T-cell (primary cell): ENCODE results near the gene OGDH. TPM values are rescaled to one million over a fixed set of nuclear protein-coding genes. Genes with fewer than 3 reads are reported as not detected.
A peak's percentile ranks its signal among the peaks of the same experiment; 100 is the strongest.

Experiments used
- ATAC-seq, 4 experiments: fragments of 200-7000 bp in 3 of 4; fragments of 150-1000 bp in 1 of 4; cut with Tn5 transposase; replicated peaks in 1 of 4; 1 replicate in 3 of 4; 2 replicates in 1 of 4; pipeline ENCODE4 v1.10.0; 2021; ENCODE audit warnings: moderate library complexity in 3 of 4, mild to moderate bottlenecking in 2 of 4, moderate number of reproducible peaks in 1 of 4
- CTCF ChIA-PET, 2 donors: fragments of 300-600 bp; sonication (Branson Sonifier 250); formaldehyde crosslinking; loops; one replicate each; lab custom pipeline; 2022; ENCODE audit warnings: antibody characterized with exemption in 2 of 2; lab: Charles Lee
- POLR2A ChIA-PET, 2 donors: fragments of 300-600 bp; sonication (Branson Sonifier 250); formaldehyde crosslinking; loops; one replicate each; lab custom pipeline; 2022; ENCODE audit warnings: antibody characterized with exemption in 2 of 2; lab: Charles Lee
- DNase-seq, 35 experiments: peaks; one replicate each; pipeline versions ENCODE4 v3.0.0 to v3.0.0-alpha.2; 2013 to 2023
- H3K27ac ChIP-seq: one replicate; pipeline ENCODE4 v1.5.1; 2013; ENCODE audit warnings: low read length
- H3K27me3 ChIP-seq, 2 experiments: replicated peaks in 1 of 2; 1 replicate in 1 of 2; 2 replicates in 1 of 2; pipeline versions ENCODE4 v1.6.1 to v1.7.0; 2013; ENCODE audit warnings: low read length in 1 of 2, mixed read lengths in 1 of 2; ENCODE audit not compliant: control insufficient read depth in 2 of 2, insufficient read depth in 2 of 2; ENCODE audit errors: extremely low read depth in 1 of 2
- H3K36me3 ChIP-seq, 2 donors: 1 replicate in 1 of 2; 2 replicates in 1 of 2; pipeline versions ENCODE4 v1.6.1 to v1.7.0; 2013; ENCODE audit warnings: low read length in 1 of 2; ENCODE audit not compliant: control insufficient read depth in 2 of 2, insufficient read depth in 1 of 2; ENCODE audit errors: extremely low read depth in 1 of 2
- H3K4me1 ChIP-seq, 2 experiments: 1 replicate in 1 of 2; 2 replicates in 1 of 2; pipeline versions ENCODE4 v1.6.1 to v1.7.0; 2013; ENCODE audit warnings: low read length in 2 of 2, mixed read lengths in 1 of 2; ENCODE audit not compliant: insufficient read depth in 2 of 2, control insufficient read depth in 1 of 2; ENCODE audit errors: extremely low read depth in 1 of 2
- H3K4me3 ChIP-seq, 2 donors: 1 replicate in 1 of 2; 2 replicates in 1 of 2; pipeline versions ENCODE4 v1.5.1 to v1.7.0; 2013; ENCODE audit warnings: mild to moderate bottlenecking in 2 of 2, low read length in 1 of 2, moderate library complexity in 1 of 2; ENCODE audit not compliant: control insufficient read depth in 1 of 2; ENCODE audit errors: extremely low read depth in 1 of 2
- H3K9me3 ChIP-seq: 2 replicates; pipeline ENCODE4 v1.7.0; 2013
- H3K27ac Mint-ChIP-seq, 2 donors: one replicate each; pipeline ENCODE4 v1.8.0; 2020 to 2021; ENCODE audit warnings: mild to moderate bottlenecking in 2 of 2, mixed read lengths in 2 of 2
- H3K27me3 Mint-ChIP-seq, 2 donors: one replicate each; pipeline ENCODE4 v1.8.0; 2021 to 2022; ENCODE audit warnings: mixed read lengths in 2 of 2
- H3K36me3 Mint-ChIP-seq: one replicate; pipeline ENCODE4 v1.8.0; 2021; ENCODE audit warnings: mixed read lengths
- H3K4me1 Mint-ChIP-seq, 3 donors: one replicate each; pipeline ENCODE4 v1.8.0; 2020 to 2022; ENCODE audit warnings: mixed read lengths in 3 of 3, mild to moderate bottlenecking in 1 of 3
- H3K4me3 Mint-ChIP-seq, 3 donors: one replicate each; pipeline ENCODE4 v1.8.0; 2020 to 2022; ENCODE audit warnings: mild to moderate bottlenecking in 3 of 3, mixed read lengths in 3 of 3, moderate library complexity in 3 of 3
- H3K9me3 Mint-ChIP-seq, 3 donors: one replicate each; pipeline ENCODE4 v1.8.0; 2020 to 2022; ENCODE audit warnings: mixed read lengths in 3 of 3
- WGBS: methylation state at CpG from one replicate; pipeline ENCODE4 v1.1.5; 2013; ENCODE audit warnings: missing lambda C conversion rate; ENCODE audit not compliant: insufficient coverage; 5-methylcytosine and 5-hydroxymethylcytosine counted together
- total RNA-seq, 35 experiments: library from RNA in 6 of 35; stranded (reverse) in 6 of 35; fragments of 120-200 nt in 1 of 35; gene quantifications; one replicate each; pipeline versions ENCODE4 v1.2.1 to v1.2.4 and lab custom pipeline; 2013 to 2026

The OGDH gene
- total RNA-seq, 5 donors from 2014 or later (not counting 1 experiment from before 2014, with no cell fraction given), result 58.9 to 113 (median 108) TPM

DNA sequence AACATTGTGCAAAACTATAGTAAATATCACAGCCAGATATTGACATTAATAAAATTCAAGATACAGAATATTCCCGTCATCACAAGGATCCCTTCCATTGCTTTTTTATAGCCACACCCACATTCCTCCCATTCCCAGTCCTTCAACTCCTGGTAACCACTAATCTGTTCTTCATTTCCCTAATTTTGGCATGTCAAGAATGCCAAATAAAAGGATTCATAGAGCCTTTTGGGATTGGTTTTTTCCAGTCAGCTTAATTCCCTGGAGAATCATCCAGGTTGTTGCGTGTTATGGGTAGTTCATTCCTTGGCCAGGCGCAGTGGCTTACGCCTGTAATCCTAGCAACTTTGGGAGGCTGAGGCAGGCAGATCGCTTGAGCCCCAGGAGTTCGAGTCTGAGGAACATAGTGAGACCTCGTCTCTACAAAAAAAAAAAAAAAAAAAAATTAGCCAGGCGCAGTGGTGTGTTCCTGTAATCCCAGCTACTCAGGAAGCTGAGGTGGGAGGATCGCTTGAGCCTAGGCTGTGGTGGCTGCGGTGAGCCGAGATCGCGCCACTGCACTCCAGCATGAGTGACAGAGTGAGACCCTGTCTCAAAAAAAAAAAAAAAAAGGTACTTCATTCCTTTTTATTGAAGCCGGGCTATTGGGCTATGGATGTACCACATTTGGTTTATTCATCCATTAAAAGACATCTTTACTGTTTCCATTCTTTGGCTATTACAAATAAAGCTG lies 2.7 kb downstream of the OGDH start:
- 38% methylated on average over 4 of the region's 14 CpGs for WGBS
- Mint-ChIP-seq H3K27me3 (no peaks in the 10 kb centered on the region), H3K36me3 (peaks cover 9% of the 10 kb centered on the region), H3K4me1 (peaks cover 48 to 69% (median 63%) of the 10 kb centered on the region in 3 donors), H3K4me3 (peak overlapping the region; percentile 16 to 36 (median 28)), H3K9me3 (no peaks in the 10 kb centered on the region), H3K27ac (peak overlapping the region; percentile 15 to 61)
- Histone ChIP-seq H3K4me1 (peaks cover 12 to 49% of the 10 kb centered on the region in 2 experiments), H3K27me3 (no peaks in the 10 kb centered on the region), H3K36me3 (no peaks in the 10 kb centered on the region), H3K27ac (peak overlapping the region; percentile 5), H3K9me3 (no peaks in the 10 kb centered on the region), H3K4me3 (no peak overlapping the region)
- ATAC-seq (no peak), DNase-seq (peak in 2 of 35 experiments; percentile 16 to 32)
- ChIA-PET CTCF (interaction anchor here in 1 of 2 donors (0.7 kb wide), 2 partner anchors 55 to 390 kb away, joined by 3 to 6 read pairs; no protein-coding TSS in a partner anchor), POLR2A (interaction anchor here (0.6 to 0.7 kb wide), 4 partner anchors 13 to 30 kb away, joined by 3 to 7 read pairs (median 4); no protein-coding TSS in a partner anchor)

GRCh38 chr7:44609829-44610228 lies 3.4 kb downstream of the OGDH start:
- Histone ChIP-seq H3K4me3 (no peak overlapping the region), H3K9me3 (no peaks in the 10 kb centered on the region), H3K27me3 (no peaks in the 10 kb centered on the region), H3K4me1 (peaks cover 12 to 52% of the 10 kb centered on the region in 2 experiments), H3K36me3 (no peaks in the 10 kb centered on the region), H3K27ac (no peak overlapping the region)
- Mint-ChIP-seq H3K4me1 (peaks cover 55 to 76% (median 70%) of the 10 kb centered on the region in 3 donors), H3K36me3 (peaks cover 9% of the 10 kb centered on the region), H3K4me3 (peak overlapping the region in 2 of 3 donors; percentile 4 to 37), H3K9me3 (no peaks in the 10 kb centered on the region), H3K27ac (peak overlapping the region; percentile 61 to 66), H3K27me3 (no peaks in the 10 kb centered on the region)
- no peak for ATAC-seq
- ChIA-PET POLR2A (interaction anchor here (0.6 to 0.7 kb wide), 3 partner anchors 14 to 24 kb away, joined by 3 to 4 read pairs (median 3); no protein-coding TSS in a partner anchor), CTCF (interaction anchor here in 1 of 2 donors (0.7 kb wide), 2 partner anchors 55 to 390 kb away, joined by 3 to 6 read pairs; no protein-coding TSS in a partner anchor)
- no CpG with 5 or more reads among the region's 3 CpGs for WGBS
- DNase-seq, result no peak

- Histone ChIP-seq H3K36me3 (peaks cover 0 to 10% of the 10 kb centered on the region in 2 donors), H3K4me3 (no peak overlapping the region), H3K27ac (peak overlapping the region; percentile 30), H3K4me1 (peaks cover 0 to 55% of the 10 kb centered on the region in 2 experiments), H3K27me3 (no peaks in the 10 kb centered on the region), H3K9me3 (no peaks in the 10 kb centered on the region)
- Mint-ChIP-seq H3K4me1 (peaks cover 65 to 80% (median 75%) of the 10 kb centered on the region in 3 donors), H3K27me3 (no peaks in the 10 kb centered on the region), H3K9me3 (no peaks in the 10 kb centered on the region), H3K36me3 (peaks cover 22% of the 10 kb centered on the region), H3K4me3 (peak overlapping the region; percentile 38 to 74 (median 62)), H3K27ac (peak overlapping the region; percentile 90 to 96)
- DNase-seq, result peak in 13 of 35 experiments; percentile 18 to 52 (median 22)
- POLR2A ChIA-PET, result interaction anchor here (0.6 to 0.7 kb wide), 3 partner anchors 19 to 295 kb away, joined by 5 to 7 read pairs (median 6); no protein-coding TSS in a partner anchor
- ATAC-seq, result peak; percentile 52 to 68 (median 62)
- 80% methylated on average over 1 of the region's 2 CpGs for WGBS
- CTCF ChIA-PET, result no interaction called here
Measured at GRCh38 chr7:44615149-44615611, 8.8 kb downstream of the OGDH start.

DNA sequence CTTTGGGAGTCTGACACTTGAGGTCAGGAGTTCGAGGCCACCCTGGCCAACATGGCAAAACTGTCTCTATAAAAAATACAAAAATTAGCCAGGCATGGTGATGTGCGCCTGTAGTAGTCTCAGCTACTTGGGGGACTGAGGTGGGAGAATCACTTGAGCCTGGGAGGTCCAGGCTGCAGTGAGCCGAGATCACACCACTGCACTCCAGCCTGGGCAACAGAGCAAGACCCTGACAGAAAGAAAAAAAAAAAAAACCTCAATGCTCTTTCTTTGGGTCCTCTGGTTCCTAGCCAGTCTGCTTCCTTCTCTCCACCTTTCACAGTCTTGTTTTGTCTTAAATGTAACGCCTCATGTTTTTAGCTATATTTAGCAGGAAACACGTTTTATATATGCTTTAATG lies 9.4 kb downstream of the OGDH start:
- Mint-ChIP-seq H3K27ac (peak overlapping the region; percentile 90 to 96), H3K4me3 (peak overlapping the region in 1 of 3 donors; percentile 38), H3K9me3 (no peaks in the 10 kb centered on the region), H3K4me1 (peaks cover 70 to 76% (median 76%) of the 10 kb centered on the region in 3 donors), H3K27me3 (no peaks in the 10 kb centered on the region), H3K36me3 (peaks cover 22% of the 10 kb centered on the region)
- ATAC-seq (no peak), DNase-seq (no peak)
- POLR2A ChIA-PET, result interaction anchor here (0.7 kb wide), 2 partner anchors 10 to 378 kb away, joined by 5 to 6 read pairs; no protein-coding TSS in a partner anchor
- Histone ChIP-seq H3K4me1 (peaks cover 0 to 53% of the 10 kb centered on the region in 2 experiments), H3K4me3 (no peak overlapping the region), H3K36me3 (peaks cover 0 to 10% of the 10 kb centered on the region in 2 donors), H3K27me3 (no peaks in the 10 kb centered on the region), H3K27ac (peak overlapping the region; percentile 30), H3K9me3 (no peaks in the 10 kb centered on the region)
- no CpG with 5 or more reads among the region's 5 CpGs for whole genome bisulfite sequencing
- CTCF ChIA-PET, result no interaction called here

DNA sequence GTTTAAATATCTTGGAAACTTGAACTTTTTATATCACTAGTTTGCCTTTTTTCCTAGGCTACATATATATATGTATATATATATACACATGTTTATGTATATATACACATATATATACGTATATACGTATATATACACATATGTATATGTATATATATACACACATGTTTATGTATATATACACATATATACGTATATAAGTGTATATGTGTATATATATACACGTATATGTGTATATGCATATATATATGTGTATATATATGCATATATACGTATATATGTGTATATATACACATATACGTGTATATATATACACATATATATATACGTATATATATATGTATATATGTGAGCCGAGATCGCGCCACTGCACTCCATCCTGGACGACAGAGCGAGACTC lies 10.1 kb downstream of the OGDH start:
- H3K36me3 Mint-ChIP-seq, result peaks cover 27% of the 10 kb centered on the region
- ATAC-seq, result no peak
- H3K27me3 Mint-ChIP-seq, result no peaks in the 10 kb centered on the region
- no peaks in the 10 kb centered on the region for H3K9me3 ChIP-seq
- no CpG with 5 or more reads among the region's 12 CpGs for WGBS
- H3K36me3 ChIP-seq, result peaks cover 0 to 10% of the 10 kb centered on the region in 2 donors
- peak overlapping the region in 1 of 2 donors; percentile 76 for H3K27ac Mint-ChIP-seq
- H3K27ac ChIP-seq, result no peak overlapping the region
- no peak overlapping the region for H3K4me3 Mint-ChIP-seq
- H3K9me3 Mint-ChIP-seq, result no peaks in the 10 kb centered on the region
- H3K4me1 ChIP-seq, result peaks cover 0 to 58% of the 10 kb centered on the region in 2 experiments
- peaks cover 78 to 84% (median 83%) of the 10 kb centered on the region in 3 donors for H3K4me1 Mint-ChIP-seq
- ChIA-PET CTCF (no interaction called here), POLR2A (interaction anchor here (0.7 kb wide), 2 partner anchors 11 to 377 kb away, joined by 5 to 6 read pairs; no protein-coding TSS in a partner anchor)
- no peak overlapping the region for H3K4me3 ChIP-seq
- no peak for DNase-seq
- H3K27me3 ChIP-seq, result no peaks in the 10 kb centered on the region
